Fibroblast of lung (primary cell): ENCODE results near the gene COL4A2.

Source experiments
- CTCF ChIP-seq, 2 donors: IDR thresholded peaks in 1 of 2; conservative IDR thresholded peaks in 1 of 2; 1 replicate in 1 of 2; 2 replicates in 1 of 2; pipeline ENCODE4 v1.5.1; 2011 to 2012; ENCODE audit warnings: low read length in 2 of 2, control low read depth in 1 of 2, inconsistent platforms in 1 of 2, low read depth in 1 of 2, mild to moderate bottlenecking in 1 of 2
- EZH2 ChIP-seq: IDR thresholded peaks from 2 replicates; pipeline ENCODE4 v1.5.1; 2012; ENCODE audit warnings: low read length, control low read depth, mild to moderate bottlenecking; ENCODE audit errors: missing control alignments

GRCh38 chr13:110316196-110316595, 9.1 kb downstream of the COL4A2 start:
- TF ChIP-seq CTCF (conservative IDR thresholded peaks at IDR 0.05 in 1 of 2, IDR thresholded peaks at IDR 0.05 in 1 of 2; ENCODE audit: low read depth in 1 of 2, low read length in 2 of 2) (no peak), EZH2 (no peak)
